HepG2 (cell line): ENCODE data around the gene LUZP1. TPM values are rescaled to one million over a fixed set of nuclear protein-coding genes. Genes with fewer than 3 reads are reported as not detected.

Experiments
- BCL6 ChIP-seq: IDR thresholded peaks from 2 replicates; pipeline ENCODE4 v1.6.1; 2016; ENCODE audit warnings: missing genetic modification reagents, missing compliant biosample characterization
- HNF1A ChIP-seq, 2 experiments: sonication (generic) in 1 of 2; formaldehyde crosslinking in 1 of 2; IDR thresholded peaks; 2 replicates each; pipeline versions ENCODE4 v1.4.0 to v1.6.1; 2016 to 2020; ENCODE audit warnings: borderline replicate concordance in 1 of 2, low read depth in 1 of 2, mild to moderate bottlenecking in 1 of 2, missing genetic modification reagents in 1 of 2
- HNF4A ChIP-seq: sonication (generic); formaldehyde crosslinking; IDR thresholded peaks from 2 replicates; pipeline ENCODE4 v1.4.0; 2020; ENCODE audit warnings: missing genetic modification reagents
- KAT8 ChIP-seq: IDR thresholded peaks from 2 replicates; pipeline ENCODE4 v1.6.1; 2016; ENCODE audit warnings: missing genetic modification reagents, missing compliant biosample characterization
- KDM2A ChIP-seq: sonication (generic); formaldehyde crosslinking; IDR thresholded peaks from 2 replicates; pipeline ENCODE4 v1.4.0; 2020; ENCODE audit warnings: low read depth, missing genetic modification reagents, borderline replicate concordance
- KLF15 ChIP-seq: sonication (generic); formaldehyde crosslinking; IDR thresholded peaks from 2 replicates; pipeline ENCODE4 v1.8.1; 2023; ENCODE audit warnings: borderline replicate concordance, mild to moderate bottlenecking, inconsistent platforms, missing genetic modification reagents, mixed read lengths
- LCORL ChIP-seq, 2 experiments: fragments of 450-650 bp in 1 of 2; sonication (generic) in 1 of 2; formaldehyde crosslinking in 1 of 2; IDR thresholded peaks; 2 replicates each; pipeline versions ENCODE4 v1.5.0 to v1.6.1; 2017 to 2020; ENCODE audit warnings: antibody characterized with exemption in 1 of 2, missing genetic modification reagents in 1 of 2
- NFIC ChIP-seq: IDR thresholded peaks from 2 replicates; pipeline ENCODE4 v1.6.1; 2012; ENCODE audit warnings: mild to moderate bottlenecking, low read length, inconsistent platforms
- PRMT3 ChIP-seq: sonication (generic); formaldehyde crosslinking; IDR thresholded peaks from 2 replicates; pipeline ENCODE4 v1.8.1; 2022; ENCODE audit warnings: low read depth, mild to moderate bottlenecking, moderate library complexity, missing genetic modification reagents, borderline replicate concordance
- RARA ChIP-seq: IDR thresholded peaks from 2 replicates; pipeline ENCODE4 v1.6.1; 2016; ENCODE audit warnings: missing genetic modification reagents, missing compliant biosample characterization
- SOX6 ChIP-seq, 2 experiments: fragments of 450-650 bp in 1 of 2; sonication (generic) in 1 of 2; formaldehyde crosslinking in 1 of 2; IDR thresholded peaks; 2 replicates each; pipeline versions ENCODE4 v1.4.0 to v1.6.1; 2017 to 2020; ENCODE audit warnings: antibody characterized with exemption in 1 of 2, mild to moderate bottlenecking in 1 of 2, missing genetic modification reagents in 1 of 2
- TFE3 ChIP-seq: IDR thresholded peaks from 2 replicates; pipeline ENCODE4 v1.6.1; 2016
- THAP11 ChIP-seq: IDR thresholded peaks from 2 replicates; pipeline ENCODE4 v1.6.1; 2016; ENCODE audit warnings: missing biosample characterization, missing genetic modification reagents
- ZBTB7B ChIP-seq: sonication (generic); formaldehyde crosslinking; IDR thresholded peaks from 2 replicates; pipeline ENCODE4 v1.4.0; 2020; ENCODE audit warnings: missing genetic modification reagents
- ZFY ChIP-seq: sonication (generic); formaldehyde crosslinking; IDR thresholded peaks from 2 replicates; pipeline ENCODE4 v1.4.0; 2020; ENCODE audit warnings: missing genetic modification reagents
- ZNF430 ChIP-seq: sonication (generic); formaldehyde crosslinking; IDR thresholded peaks from 2 replicates; pipeline ENCODE4 v1.9.0; 2021; ENCODE audit warnings: mild to moderate bottlenecking, missing genetic modification reagents
- ZNF619 ChIP-seq: sonication (generic); formaldehyde crosslinking; IDR thresholded peaks from 2 replicates; pipeline ENCODE4 v1.4.0; 2020; ENCODE audit warnings: mild to moderate bottlenecking, missing genetic modification reagents
- ZNF644 ChIP-seq: IDR thresholded peaks from 2 replicates; pipeline ENCODE4 v1.6.1; 2016; ENCODE audit warnings: low read depth
- ZNF770 ChIP-seq: sonication (generic); formaldehyde crosslinking; IDR thresholded peaks from 2 replicates; pipeline ENCODE4 v1.5.0; 2020; ENCODE audit warnings: mild to moderate bottlenecking, missing genetic modification reagents
- ZNF878 ChIP-seq: sonication (generic); formaldehyde crosslinking; IDR thresholded peaks from 2 replicates; pipeline ENCODE4 v1.8.1; 2023; ENCODE audit warnings: mild to moderate bottlenecking, missing genetic modification reagents, moderate library complexity
- polyA plus RNA-seq, 8 experiments: library from polyadenylated mRNA; depleted of rRNA in 3 of 8; stranded (reverse) in 7 of 8; unstranded in 1 of 8; fragments of >200 nt; fragmentation: Illumina TruSeq in 4 of 8; extraction: Trizol in 4 of 8; gene quantifications; 2 replicates each; pipeline versions ENCODE4 v1.2.1 to v1.2.3, GENCODE V29; 2011 to 2016; ENCODE audit warnings: low read depth in 4 of 8, missing spikeins in 1 of 8, mixed read lengths in 1 of 8; ENCODE audit not compliant: insufficient read depth in 1 of 8
- total RNA-seq, 5 experiments: library from RNA; depleted of rRNA; stranded (reverse); fragments of >200 nt; fragmentation: Illumina TruSeq; extraction: Trizol; gene quantifications; 2 replicates each; pipeline ENCODE4 v1.2.3, GENCODE V29; 2016; ENCODE audit warnings: low read depth in 1 of 5

The LUZP1 gene
- total and polyA plus RNA-seq, 2 of the 13 experiments (the other 11 are each of a cell fraction or from before 2014, with no cell fraction given) = 6.9 to 12.7 TPM

- no peak for TF ChIP-seq ZNF619 (CRISPR knock-in tag)
- no peak for TF ChIP-seq KLF15
- 0 out of 2 replicates have a peak, but pooled peaks have one; percentile 64 for TF ChIP-seq ZNF430 (CRISPR knock-in tag)
- TF ChIP-seq PRMT3 (CRISPR knock-in tag) = 0 out of 2 replicates have a peak, but pooled peaks have one; percentile 45
- 0 out of 2 replicates have a peak, but pooled peaks have one; percentile 24 for TF ChIP-seq RARA (CRISPR knock-in tag)
- peak; percentile 60 for TF ChIP-seq BCL6
- TF ChIP-seq KDM2A (CRISPR knock-in tag) = 0 out of 2 replicates have a peak, but pooled peaks have one; percentile 17
- no peak for TF ChIP-seq ZNF644 (CRISPR knock-in tag)
- TF ChIP-seq HNF1A (IDR thresholded peaks at IDR 0.05; ENCODE audit: low read depth) = no peak
- TF ChIP-seq HNF1A (CRISPR knock-in tag; IDR thresholded peaks at IDR 0.05; ENCODE audit: borderline replicate concordance) = no peak
- peak; percentile 76; the same call in 1 of the 2 replicates for TF ChIP-seq TFE3 (CRISPR knock-in tag)
- 0 out of 2 replicates have a peak, but pooled peaks have one; percentile 4 for TF ChIP-seq THAP11 (CRISPR knock-in tag)
- no peak for TF ChIP-seq SOX6 (IDR thresholded peaks at IDR 0.05)
- 0 out of 2 replicates have a peak, but pooled peaks have one; percentile 7 for TF ChIP-seq SOX6 (CRISPR knock-in tag; IDR thresholded peaks at IDR 0.05)
- peak; percentile 59 for TF ChIP-seq HNF4A (CRISPR knock-in tag)
- 0 out of 2 replicates have a peak, but pooled peaks have one; percentile 29 for TF ChIP-seq ZNF878
- 0 out of 2 replicates have a peak, but pooled peaks have one; percentile 42 for TF ChIP-seq ZBTB7B (CRISPR knock-in tag)
- TF ChIP-seq NFIC = peak; percentile 74
- peak; percentile 72 for TF ChIP-seq LCORL (IDR thresholded peaks at IDR 0.05)
- TF ChIP-seq LCORL (CRISPR knock-in tag; IDR thresholded peaks at IDR 0.05) = peak; percentile 32; the same call in 1 of the 2 replicates
- TF ChIP-seq ZNF770 (CRISPR knock-in tag) = 0 out of 2 replicates have a peak, but pooled peaks have one; percentile 24
- 0 out of 2 replicates have a peak, but pooled peaks have one; percentile 30 for TF ChIP-seq ZFY (CRISPR knock-in tag)
- TF ChIP-seq KAT8 (CRISPR knock-in tag) = 0 out of 2 replicates have a peak, but pooled peaks have one; percentile 12
- TF ChIP-seq, all 625 proteins: peak for 40
Measured at GRCh38 chr1:23188434-23188884, 19.8 kb upstream of the LUZP1 start (continued).
